GM12878 (cell line): Measurements from ENCODE around the gene CNTNAP5. TPM values are rescaled to one million over a fixed set of nuclear protein-coding genes. Genes with fewer than 3 reads are reported as not detected.

Source experiments
- ATAC-seq: fragments of 200-7000 bp; cut with Tn5 transposase; 3 replicates; pipeline ENCODE4 v1.9.1; 2020; ENCODE audit warnings: mild to moderate bottlenecking, moderate library complexity
- BruUV-seq: library from RNA; stranded (reverse); fragments of 400-500 nt; replicated peaks from 2 replicates; lab custom pipeline; 2021; lab: Mats Ljungman, UMichigan
- CTCF ChIA-PET: fragments of 300-600 bp; sonication (Branson Sonifier 250); formaldehyde crosslinking; extraction: SDS; loops from one replicate; lab custom pipeline; 2021; ENCODE audit warnings: inconsistent platforms; lab: Yijun Ruan, JAX
- POLR2A ChIA-PET: fragments of 350-600 bp; formaldehyde crosslinking; extraction: SDS; loops from one replicate; lab custom pipeline; 2021; ENCODE audit warnings: inconsistent platforms; lab: Charles Lee
- RAD21 ChIA-PET: fragments of 300-600 bp; sonication (Branson Sonifier 250); formaldehyde crosslinking; loops from one replicate; lab custom pipeline; 2023; ENCODE audit warnings: antibody characterized with exemption; ENCODE audit not compliant: unreplicated experiment; lab: Charles Lee
- SMC1A ChIA-PET: fragments of 300-600 bp; sonication (Branson Sonifier 250); formaldehyde crosslinking; loops from one replicate; lab custom pipeline; 2023; ENCODE audit not compliant: unreplicated experiment, uncharacterized antibody; lab: Charles Lee
- DNase-seq: peaks from one replicate; pipeline ENCODE4 v3.0.0-alpha.2; 2011; ENCODE audit warnings: low read depth, low spot score
- FAIRE-seq: peaks from 3 replicates; lab custom pipeline; 2011; peaks lifted over from hg19 to GRCh38; lab: Jason Lieb, UNC
- H2AFZ ChIP-seq: 2 replicates; pipeline ENCODE4 v1.6.0; 2011; ENCODE audit warnings: low read depth, low read length, control low read depth; ENCODE audit not compliant: control insufficient read depth
- H3K27ac ChIP-seq: 2 replicates; pipeline ENCODE4 v1.5.1; 2011; ENCODE audit warnings: control low read depth; ENCODE audit not compliant: control insufficient read depth, insufficient read depth
- H3K27me3 ChIP-seq, 2 experiments: replicated peaks in 1 of 2; 2 replicates each; pipeline versions ENCODE4 v1.6.0 to v1.6.1; 2011; ENCODE audit warnings: low read length in 1 of 2; ENCODE audit not compliant: control insufficient read depth in 2 of 2, insufficient read depth in 2 of 2
- H3K36me3 ChIP-seq, 2 experiments: 2 replicates each; pipeline ENCODE4 v1.5.1; 2011; ENCODE audit warnings: low read length in 1 of 2; ENCODE audit not compliant: control insufficient read depth in 2 of 2, insufficient read depth in 2 of 2
- H3K4me1 ChIP-seq: 2 replicates; pipeline ENCODE4 v1.6.1; 2011; ENCODE audit warnings: mild to moderate bottlenecking, low read length, moderate library complexity, mixed read lengths; ENCODE audit not compliant: control insufficient read depth, insufficient read depth
- H3K4me2 ChIP-seq: 2 replicates; pipeline ENCODE4 v1.6.0; 2011; ENCODE audit warnings: control low read depth; ENCODE audit not compliant: control insufficient read depth, insufficient read depth
- H3K4me3 ChIP-seq: fragments of 200-600 bp; sonication (generic); 2 replicates; pipeline ENCODE4 v1.5.1; 2016
- H3K79me2 ChIP-seq: 2 replicates; pipeline ENCODE4 v1.6.0; 2011; ENCODE audit warnings: low read length; ENCODE audit not compliant: control insufficient read depth, insufficient read depth
- H3K9ac ChIP-seq: 2 replicates; pipeline ENCODE4 v1.8.0; 2011; ENCODE audit warnings: low read length, control low read depth, mixed read lengths; ENCODE audit not compliant: control insufficient read depth, insufficient read depth
- H3K9me3 ChIP-seq: replicated peaks from 3 replicates; pipeline ENCODE4 v1.5.1; 2011; ENCODE audit warnings: mild to moderate bottlenecking, low read length; ENCODE audit not compliant: control insufficient read depth, insufficient read depth
- H4K20me1 ChIP-seq: 2 replicates; pipeline ENCODE4 v1.6.0; 2011; ENCODE audit not compliant: control insufficient read depth, insufficient read depth
- CREB1 ChIP-seq: IDR thresholded peaks from 2 replicates; pipeline ENCODE4 v1.6.1; 2012; ENCODE audit warnings: low read depth, mild to moderate bottlenecking, inconsistent platforms
- NRF1 ChIP-seq: conservative IDR thresholded peaks from 2 replicates; pipeline ENCODE4 v1.6.1; 2011; ENCODE audit warnings: mild to moderate bottlenecking, low read depth, low read length, improper control_type of control experiment
- REST ChIP-seq: IDR thresholded peaks from 2 replicates; pipeline ENCODE4 v1.6.1; 2012; ENCODE audit warnings: mild to moderate bottlenecking, low read depth, low read length
- ZNF24 ChIP-seq: fragments of 450-650 bp; IDR thresholded peaks from 2 replicates; pipeline ENCODE4 v1.6.1; 2017; ENCODE audit warnings: antibody characterized with exemption, mild to moderate bottlenecking
- WGBS: methylation state at CpG from one replicate; pipeline ENCODE4 v1.1.6; 2016; ENCODE audit warnings: low lambda C conversion rate; ENCODE audit not compliant: insufficient replicate concordance, insufficient coverage; ENCODE audit errors: missing lambda C conversion rate; 5-methylcytosine and 5-hydroxymethylcytosine counted together
- in situ Hi-C: fragments of 300-500 bp; cut with MboI; formaldehyde crosslinking; loops from 9 replicates; pipeline ENCODE4 v1.14.3; 2018; ENCODE audit warnings: mixed read lengths
- intact Hi-C: fragments of 100-400 bp; cut with micrococcal nuclease; formaldehyde crosslinking; loops from one replicate; pipeline ENCODE4 v1.14.2; 2022; ENCODE audit not compliant: unreplicated experiment
- polyA plus RNA-seq, 11 experiments: library from polyadenylated mRNA; depleted of rRNA in 4 of 11; unstranded in 6 of 11; stranded (reverse) in 5 of 11; fragments of >200 nt; fragmentation: Nextera tagmentation in 4 of 11; fragmentation: Illumina TruSeq in 1 of 11; extraction: Ambion mirVana in 4 of 11; extraction: Trizol in 1 of 11; gene quantifications; 1 replicate in 1 of 11; 2 replicates in 10 of 11; pipeline versions ENCODE4 v1.2.1 to v1.2.3, GENCODE V29; 2011 to 2016; ENCODE audit warnings: inconsistent platforms in 2 of 11, missing spikeins in 2 of 11, low read depth in 1 of 11
- total RNA-seq, 4 experiments: library from RNA; depleted of rRNA in 3 of 4; stranded (reverse); fragments of >200 nt in 3 of 4; fragmentation: Illumina TruSeq in 1 of 4; extraction: Trizol in 1 of 4; gene quantifications; 2 replicates each; pipeline versions ENCODE4 v1.2.1 to v1.2.3, GENCODE V29; 2013 to 2021

Gene CNTNAP5
- total and polyA plus RNA-seq, 10 of the 15 experiments (the other 5 are each of a cell fraction or from before 2014, with no cell fraction given): not detected

GRCh38 chr2:124538549-124538948 is 513.5 kb downstream of the CNTNAP5 start (continued):
- TF ChIP-seq REST: no peak
- TF ChIP-seq, all 136 proteins: peak for 0

GRCh38 chr2:124540805-124541204 is 515.7 kb downstream of the CNTNAP5 start:
- FAIRE-seq: no peak
- Histone ChIP-seq H3K4me3 (no peak overlapping the region), H3K9me3 (no peaks in the 10 kb centered on the region), H3K4me1 (no peaks in the 10 kb centered on the region), H3K4me2 (no peak overlapping the region), H3K27me3 (no peaks in the 10 kb centered on the region), H3K27ac (no peak overlapping the region), H2AFZ (no peak overlapping the region), H3K36me3 (no peaks in the 10 kb centered on the region), H3K79me2 (no peaks in the 10 kb centered on the region), H4K20me1 (no peaks in the 10 kb centered on the region), H3K9ac (no peak overlapping the region)
- no TSS peak for BruUV-seq
- WGBS: 0% methylated on average over 2 of the region's 3 CpGs
- no peak for TF ChIP-seq CREB1
- no peak for TF ChIP-seq ZNF24
- no peak for TF ChIP-seq NRF1
- ChIA-PET CTCF (no interaction called here), POLR2A (no interaction called here), RAD21 (no interaction called here), SMC1A (no interaction called here)
- intact Hi-C loops (no loop called here), in situ Hi-C loops (no loop called here)
- no peak for DNase-seq
- ATAC-seq: no peak
